ENCODE data around the gene CDCA4.

Gene CDCA4

GRCh38 chr14:104973385-104974145 is 47.3 kb downstream of the CDCA4 start:
- Histone ChIP-seq H4K20me1 (ENCODE audit: control insufficient read depth, insufficient read depth, low read depth, low read length) (no peaks in the 10 kb centered on the region), H3K79me2 (ENCODE audit: control insufficient read depth, low read length) (no peaks in the 10 kb centered on the region), H3K4me3 (ENCODE audit: low read length) (no peak overlapping the region), H3K4me2 (ENCODE audit: low read length) (no peak overlapping the region), H3K27me3 (ENCODE audit: control insufficient read depth, low read length) (peaks cover 27% of the 10 kb centered on the region), H3K27ac (ENCODE audit: low read depth, low read length) (no peak overlapping the region), H3F3A (ENCODE audit: control insufficient read depth, insufficient read depth) (no peaks in the 10 kb centered on the region), H3K4me1 (ENCODE audit: control insufficient read depth, low read length) (peaks cover 18% of the 10 kb centered on the region), H3K9me3 (ENCODE audit: control insufficient read depth, insufficient read depth, low read length) (no peaks in the 10 kb centered on the region), H3K36me3 (ENCODE audit: control insufficient read depth, low read length) (no peaks in the 10 kb centered on the region), H3K9me2 (replicated peaks; ENCODE audit: control insufficient read depth, low read length) (no peaks in the 10 kb centered on the region)
- TF ChIP-seq EZH2phosphoT487 (IDR thresholded peaks at IDR 0.05; ENCODE audit: borderline replicate concordance, low read length) (no peak), CTCF (IDR thresholded peaks at IDR 0.05; ENCODE audit: low read depth, low read length, poor library complexity, severe bottlenecking) (no peak)

- Histone ChIP-seq H3K4me3 (ENCODE audit: low read length) (no peak overlapping the region), H3K27me3 (ENCODE audit: control insufficient read depth, low read length) (peaks cover 26% of the 10 kb centered on the region), H3K79me2 (ENCODE audit: control insufficient read depth, low read length) (no peaks in the 10 kb centered on the region), H3K9me2 (replicated peaks; ENCODE audit: control insufficient read depth, low read length) (no peaks in the 10 kb centered on the region), H3F3A (ENCODE audit: control insufficient read depth, insufficient read depth) (no peaks in the 10 kb centered on the region), H3K4me1 (ENCODE audit: control insufficient read depth, low read length) (peaks cover 23% of the 10 kb centered on the region), H4K20me1 (ENCODE audit: control insufficient read depth, insufficient read depth, low read depth, low read length) (no peaks in the 10 kb centered on the region), H3K9me3 (ENCODE audit: control insufficient read depth, insufficient read depth, low read length) (no peaks in the 10 kb centered on the region), H3K27ac (ENCODE audit: low read depth, low read length) (no peak overlapping the region), H3K4me2 (ENCODE audit: low read length) (no peak overlapping the region), H3K36me3 (ENCODE audit: control insufficient read depth, low read length) (no peaks in the 10 kb centered on the region)
- no peak for TF ChIP-seq CTCF (IDR thresholded peaks at IDR 0.05; ENCODE audit: low read depth, low read length, poor library complexity, severe bottlenecking)
- TF ChIP-seq EZH2phosphoT487 (IDR thresholded peaks at IDR 0.05; ENCODE audit: borderline replicate concordance, low read length), result no peak
These were observed 47.8 kb downstream of the CDCA4 start for GRCh38 chr14:104973135-104973384.

DNA sequence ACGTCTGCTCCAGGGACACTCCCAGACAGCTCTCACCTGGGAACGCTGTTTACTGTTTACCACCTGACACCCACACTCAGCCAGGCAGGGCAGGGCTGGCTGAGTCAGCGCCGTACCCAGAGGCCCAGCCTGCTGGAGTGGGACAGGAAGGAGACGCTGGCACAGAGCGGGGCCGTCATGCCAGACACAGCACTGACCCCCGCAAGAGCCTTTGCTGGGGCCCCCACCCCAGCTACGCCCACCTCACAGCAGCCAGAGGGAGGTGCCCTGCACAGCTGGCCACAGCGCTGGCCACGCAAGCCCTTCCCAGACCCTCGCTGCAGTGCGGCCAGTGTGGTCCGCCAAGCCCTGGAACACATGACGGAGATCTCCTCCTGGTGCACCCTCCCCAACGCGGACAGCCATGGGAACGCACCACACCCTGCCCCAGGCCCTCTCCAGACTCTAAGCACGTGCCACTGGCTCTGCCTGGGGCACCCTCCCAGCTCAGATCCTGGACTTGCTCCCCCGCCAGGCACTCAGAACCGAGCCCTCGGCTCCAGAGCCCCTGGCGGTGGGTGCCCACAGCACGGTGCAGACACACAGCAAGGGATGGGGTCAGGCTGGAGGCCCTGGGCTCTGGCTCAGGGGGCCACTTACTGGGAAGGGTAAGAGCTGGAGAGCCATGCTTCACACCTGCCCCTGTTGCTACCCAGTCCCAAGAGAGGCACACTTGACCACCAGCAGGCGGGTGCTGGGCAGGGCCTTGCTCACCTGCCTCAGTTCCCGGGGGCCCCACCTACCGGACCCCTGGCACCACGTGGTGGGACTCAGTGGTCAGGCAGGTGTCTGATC is 48.4 kb downstream of the CDCA4 start:
- H3K36me3 ChIP-seq (ENCODE audit: control insufficient read depth, low read length), result no peaks in the 10 kb centered on the region
- peaks cover 24% of the 10 kb centered on the region for H3K4me1 ChIP-seq (ENCODE audit: control insufficient read depth, low read length)
- H3K79me2 ChIP-seq (ENCODE audit: control insufficient read depth, low read length), result no peaks in the 10 kb centered on the region
- no peak for TF ChIP-seq CTCF (IDR thresholded peaks at IDR 0.05; ENCODE audit: low read depth, low read length, poor library complexity, severe bottlenecking)
- no peak for TF ChIP-seq EZH2phosphoT487 (IDR thresholded peaks at IDR 0.05; ENCODE audit: borderline replicate concordance, low read length)
- H4K20me1 ChIP-seq (ENCODE audit: control insufficient read depth, insufficient read depth, low read depth, low read length), result no peaks in the 10 kb centered on the region
- H3K4me3 ChIP-seq (ENCODE audit: low read length), result no peak overlapping the region
- no peaks in the 10 kb centered on the region for H3K9me2 ChIP-seq (replicated peaks; ENCODE audit: control insufficient read depth, low read length)
- no peaks in the 10 kb centered on the region for H3K9me3 ChIP-seq (ENCODE audit: control insufficient read depth, insufficient read depth, low read length)
- H3F3A ChIP-seq (ENCODE audit: control insufficient read depth, insufficient read depth), result no peaks in the 10 kb centered on the region
- no peak overlapping the region for H3K27ac ChIP-seq (ENCODE audit: low read depth, low read length)
- peaks cover 22% of the 10 kb centered on the region for H3K27me3 ChIP-seq (ENCODE audit: control insufficient read depth, low read length)
- no peak overlapping the region for H3K4me2 ChIP-seq (ENCODE audit: low read length)
